HEK293 (cell line): ENCODE results near the gene ZNF318.

Source experiments
- CTCF ChIA-PET: fragments of 350-600 bp; formaldehyde crosslinking; extraction: SDS; loops from one replicate; lab custom pipeline; 2021; ENCODE audit warnings: antibody characterized with exemption; lab: Yijun Ruan, JAX
- POLR2A ChIA-PET: fragments of 300-600 bp; formaldehyde crosslinking; extraction: SDS; loops from one replicate; lab custom pipeline; 2020; ENCODE audit warnings: antibody characterized with exemption, inconsistent platforms; lab: Yijun Ruan, JAX
- H3K27ac ChIP-seq: fragments of 200-500 bp; sonication (Bioruptor generic); 2 replicates; pipeline ENCODE4 v1.5.1; 2014; ENCODE audit warnings: low read depth, low read length, control low read depth, inconsistent platforms; ENCODE audit errors: extremely low read depth
- H3K36me3 ChIP-seq, 2 experiments: fragments of 200-500 bp in 1 of 2; sonication (Bioruptor generic) in 1 of 2; 1 replicate in 1 of 2; 2 replicates in 1 of 2; pipeline ENCODE4 v1.5.1; 2014 to 2017; ENCODE audit warnings: inconsistent platforms in 2 of 2, low read length in 2 of 2; ENCODE audit not compliant: control insufficient read depth in 2 of 2, insufficient read depth in 1 of 2
- H3K4me1 ChIP-seq: fragments of 200-500 bp; sonication (Bioruptor generic); 2 replicates; pipeline ENCODE4 v1.5.1; 2014; ENCODE audit warnings: mild to moderate bottlenecking, low read length, inconsistent platforms; ENCODE audit not compliant: control insufficient read depth, insufficient read depth
- H3K4me3 ChIP-seq: 2 replicates; pipeline ENCODE4 v1.5.1; 2011; ENCODE audit warnings: low read depth, mild to moderate bottlenecking, control low read depth, low read length, moderate library complexity
- H3K9me3 ChIP-seq: fragments of 200-500 bp; sonication (Bioruptor generic); 2 replicates; pipeline ENCODE4 v1.5.1; 2014; ENCODE audit warnings: low read depth, low read length, inconsistent platforms; ENCODE audit not compliant: control insufficient read depth, insufficient read depth
- ATF2 ChIP-seq: fragments of 450-650 bp; formaldehyde crosslinking; IDR thresholded peaks from 2 replicates; pipeline ENCODE4 v1.5.1; 2016; ENCODE audit warnings: missing biosample characterization, missing genetic modification characterization, low read depth
- EGR2 ChIP-seq: fragments of 450-650 bp; formaldehyde crosslinking; IDR thresholded peaks from 2 replicates; pipeline ENCODE4 v1.5.1; 2016; ENCODE audit warnings: low read depth, missing biosample characterization, missing genetic modification characterization
- PRDM10 ChIP-seq: fragments of 450-650 bp; formaldehyde crosslinking; IDR thresholded peaks from 2 replicates; pipeline ENCODE4 v1.5.1; 2016; ENCODE audit warnings: missing biosample characterization, missing genetic modification characterization
- SALL2 ChIP-seq: fragments of 450-650 bp; formaldehyde crosslinking; IDR thresholded peaks from 2 replicates; pipeline ENCODE4 v1.5.0; 2017; ENCODE audit warnings: missing biosample characterization, mild to moderate bottlenecking, missing genetic modification characterization, borderline replicate concordance
- SP7 ChIP-seq: fragments of 450-650 bp; formaldehyde crosslinking; IDR thresholded peaks from 2 replicates; pipeline ENCODE4 v1.5.1; 2016; ENCODE audit warnings: missing biosample characterization, missing genetic modification characterization
- ZBTB10 ChIP-seq: fragments of 450-650 bp; formaldehyde crosslinking; IDR thresholded peaks from 2 replicates; pipeline ENCODE4 v1.5.1; 2016; ENCODE audit warnings: missing biosample characterization, missing genetic modification characterization
- ZFHX2 ChIP-seq: fragments of 450-650 bp; formaldehyde crosslinking; conservative IDR thresholded peaks from 2 replicates; pipeline ENCODE4 v1.5.1; 2016; ENCODE audit warnings: missing biosample characterization, missing genetic modification characterization
- ZFP3 ChIP-seq: fragments of 450-650 bp; formaldehyde crosslinking; IDR thresholded peaks from 2 replicates; pipeline ENCODE4 v1.5.1; 2016; ENCODE audit warnings: low read depth, missing biosample characterization, missing genetic modification characterization
- ZNF16 ChIP-seq: fragments of 450-650 bp; formaldehyde crosslinking; IDR thresholded peaks from 2 replicates; pipeline ENCODE4 v1.5.1; 2016; ENCODE audit warnings: low read depth, missing biosample characterization, missing genetic modification characterization
- ZNF354C ChIP-seq: fragments of 450-650 bp; formaldehyde crosslinking; IDR thresholded peaks from 2 replicates; pipeline ENCODE4 v1.5.1; 2016; ENCODE audit warnings: missing biosample characterization, missing genetic modification characterization, low read depth, borderline replicate concordance
- ZNF366 ChIP-seq: fragments of 450-650 bp; formaldehyde crosslinking; conservative IDR thresholded peaks from 2 replicates; pipeline ENCODE4 v1.5.1; 2016; ENCODE audit warnings: missing biosample characterization, missing genetic modification characterization
- ZNF398 ChIP-seq: fragments of 450-650 bp; formaldehyde crosslinking; IDR thresholded peaks from 2 replicates; pipeline ENCODE4 v1.5.1; 2017; ENCODE audit warnings: missing biosample characterization, missing genetic modification characterization
- ZNF623 ChIP-seq: fragments of 450-650 bp; formaldehyde crosslinking; IDR thresholded peaks from 2 replicates; pipeline ENCODE4 v1.5.1; 2016; ENCODE audit warnings: missing biosample characterization, missing genetic modification characterization
- ZNF629 ChIP-seq: fragments of 450-650 bp; formaldehyde crosslinking; IDR thresholded peaks from 2 replicates; pipeline ENCODE4 v1.5.1; 2017; ENCODE audit warnings: missing biosample characterization, missing genetic modification characterization
- ZNF664 ChIP-seq: fragments of 450-650 bp; formaldehyde crosslinking; IDR thresholded peaks from 2 replicates; pipeline ENCODE4 v1.5.1; 2016; ENCODE audit warnings: missing biosample characterization, missing genetic modification characterization
- ZNF670 ChIP-seq: fragments of 450-650 bp; formaldehyde crosslinking; IDR thresholded peaks from 2 replicates; pipeline ENCODE4 v1.5.1; 2016; ENCODE audit warnings: missing biosample characterization, missing genetic modification characterization, low read depth
- ZNF777 ChIP-seq: fragments of 450-650 bp; formaldehyde crosslinking; IDR thresholded peaks from 2 replicates; pipeline ENCODE4 v1.5.1; 2017; ENCODE audit warnings: missing biosample characterization, missing genetic modification characterization, borderline replicate concordance
- ZNF791 ChIP-seq: fragments of 450-650 bp; formaldehyde crosslinking; IDR thresholded peaks from 2 replicates; pipeline ENCODE4 v1.5.1; 2016; ENCODE audit warnings: missing biosample characterization, missing genetic modification characterization

ZNF318 gene

GRCh38 chr6:43367245-43367984 is 2.0 kb downstream of the ZNF318 start:
- Histone ChIP-seq H3K9me3 (no peaks in the 10 kb centered on the region), H3K4me3 (no peak overlapping the region), H3K4me1 (peaks cover 7% of the 10 kb centered on the region), H3K27ac (no peak overlapping the region), H3K36me3 (peaks cover 13 to 34% of the 10 kb centered on the region in 2 experiments)
- TF ChIP-seq ZNF366 (tag by site-specific recombination) (peak; percentile 25; the same call in 1 of the 2 replicates), ZNF664 (tag by site-specific recombination) (peak; percentile 79), ZFHX2 (peak; percentile 74), SP7 (tag by site-specific recombination) (peak; percentile 34; the same call in 1 of the 2 replicates), SALL2 (tag by site-specific recombination) (no peak), EGR2 (tag by site-specific recombination) (peak; percentile 67), ZNF354C (tag by site-specific recombination) (no peak), ZNF398 (tag by site-specific recombination) (0 out of 2 replicates have a peak, but pooled peaks have one; percentile 20), ZFP3 (tag by site-specific recombination) (no peak), ZNF791 (no peak), ZBTB10 (tag by site-specific recombination) (no peak), ZNF629 (tag by site-specific recombination) (0 out of 2 replicates have a peak, but pooled peaks have one; percentile 41), ZNF777 (tag by site-specific recombination) (no peak), ZNF670 (no peak), PRDM10 (tag by site-specific recombination) (no peak), ZNF16 (no peak), ZNF623 (tag by site-specific recombination) (0 out of 2 replicates have a peak, but pooled peaks have one; percentile 13), ATF2 (tag by site-specific recombination) (0 out of 2 replicates have a peak, but pooled peaks have one; percentile 24)
- CTCF ChIA-PET, result interaction anchor here (1.0 to 1.7 kb wide), 2 partner anchors 30 to 104 kb away, joined by 3 to 6 read pairs; no protein-coding TSS in a partner anchor
- POLR2A ChIA-PET, result interaction anchor here (1.0 kb wide), 1 partner anchor 95 kb away, joined by 4 read pairs; no protein-coding TSS in a partner anchor
